Astrocyte (in vitro differentiated cells and primary cell): ENCODE measurements around the gene UBE2F.

Source experiments
- EZH2 ChIP-seq: IDR thresholded peaks from 2 replicates; pipeline ENCODE4 v1.6.1; 2012; ENCODE audit warnings: mild to moderate bottlenecking, low read length, inconsistent platforms; ENCODE audit not compliant: insufficient read depth
- TF ChIP-seq, protein P1 (sequence below): IDR thresholded peaks from 2 replicates; pipeline ENCODE4 v1.5.1; 2011; ENCODE audit warnings: low read depth, mild to moderate bottlenecking, inconsistent platforms, low read length, moderate library complexity; ENCODE audit not compliant: insufficient read depth

DNA sequence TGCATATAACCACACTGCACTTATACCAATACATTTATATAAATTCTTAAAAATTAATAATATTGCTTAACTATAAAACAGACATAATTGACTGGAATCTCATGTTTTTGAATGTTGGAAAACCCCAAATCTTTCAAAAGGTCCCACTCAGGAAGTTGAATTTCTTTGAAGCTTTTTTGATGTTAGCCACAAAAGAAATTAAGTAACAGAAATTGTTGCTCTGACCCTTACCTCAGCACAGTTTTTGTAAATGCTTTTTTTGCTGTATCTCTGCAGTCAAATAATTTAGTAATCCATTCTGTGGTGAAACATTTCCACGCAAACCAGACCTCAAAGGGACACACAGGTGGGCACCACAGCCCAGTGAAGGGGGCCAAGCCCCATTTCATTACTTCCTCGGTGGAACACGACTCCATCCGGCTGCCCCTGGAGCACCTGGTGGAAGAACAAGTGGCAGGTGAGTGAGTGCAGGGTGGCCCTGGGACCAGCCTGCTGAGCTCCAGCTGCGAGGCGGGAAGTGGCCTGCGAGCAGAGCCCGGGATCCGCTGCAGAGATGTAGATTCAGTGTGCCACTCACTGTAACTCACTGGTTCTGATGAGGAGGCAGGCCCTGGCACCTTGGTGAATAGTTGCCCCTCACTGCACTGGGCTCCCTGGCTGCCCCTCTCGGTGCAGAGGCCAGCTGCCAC lies 102.4 kb downstream of the UBE2F start:
- TF ChIP-seq, protein P1, sequence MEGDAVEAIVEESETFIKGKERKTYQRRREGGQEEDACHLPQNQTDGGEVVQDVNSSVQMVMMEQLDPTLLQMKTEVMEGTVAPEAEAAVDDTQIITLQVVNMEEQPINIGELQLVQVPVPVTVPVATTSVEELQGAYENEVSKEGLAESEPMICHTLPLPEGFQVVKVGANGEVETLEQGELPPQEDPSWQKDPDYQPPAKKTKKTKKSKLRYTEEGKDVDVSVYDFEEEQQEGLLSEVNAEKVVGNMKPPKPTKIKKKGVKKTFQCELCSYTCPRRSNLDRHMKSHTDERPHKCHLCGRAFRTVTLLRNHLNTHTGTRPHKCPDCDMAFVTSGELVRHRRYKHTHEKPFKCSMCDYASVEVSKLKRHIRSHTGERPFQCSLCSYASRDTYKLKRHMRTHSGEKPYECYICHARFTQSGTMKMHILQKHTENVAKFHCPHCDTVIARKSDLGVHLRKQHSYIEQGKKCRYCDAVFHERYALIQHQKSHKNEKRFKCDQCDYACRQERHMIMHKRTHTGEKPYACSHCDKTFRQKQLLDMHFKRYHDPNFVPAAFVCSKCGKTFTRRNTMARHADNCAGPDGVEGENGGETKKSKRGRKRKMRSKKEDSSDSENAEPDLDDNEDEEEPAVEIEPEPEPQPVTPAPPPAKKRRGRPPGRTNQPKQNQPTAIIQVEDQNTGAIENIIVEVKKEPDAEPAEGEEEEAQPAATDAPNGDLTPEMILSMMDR = no peak
- no peak for TF ChIP-seq EZH2
